Adrenal gland (tissue), 12 donors: ENCODE results near the gene SLC25A24. TPM values are rescaled to one million over a fixed set of nuclear protein-coding genes. Genes with fewer than 3 reads are reported as not detected.
"Not testable (repeated sequence)": the region's sequence is repeated elsewhere in the genome, so short reads cannot be mapped to it uniquely, and the experiment has no call there.

Experiments
- DNase-seq, 7 donors: peaks; one replicate each; pipeline ENCODE4 v3.0.0-alpha.2; 2019 to 2020
- H3K27ac ChIP-seq, 5 donors: fragments of 200-600 bp; sonication (generic) in 4 of 5; 1 replicate in 3 of 5; 2 replicates in 2 of 5; pipeline versions ENCODE4 v1.5.1 to v1.8.0; 2016 to 2020; ENCODE audit warnings: mild to moderate bottlenecking in 1 of 5
- H3K27me3 ChIP-seq: fragments of 200-600 bp; 2 replicates; pipeline ENCODE4 v1.8.0; 2021
- H3K36me3 ChIP-seq, 2 donors: fragments of 200-600 bp; replicated peaks in 1 of 2; 1 replicate in 1 of 2; 2 replicates in 1 of 2; pipeline versions ENCODE4 v1.5.1 to v1.8.0; 2018 to 2022
- H3K4me1 ChIP-seq, 2 donors: fragments of 200-600 bp; replicated peaks in 1 of 2; 1 replicate in 1 of 2; 2 replicates in 1 of 2; pipeline versions ENCODE4 v1.5.1 to v1.8.0; 2018 to 2021
- H3K4me3 ChIP-seq, 4 donors: fragments of 200-600 bp; sonication (generic) in 3 of 4; one replicate each; pipeline ENCODE4 v1.5.1; 2016 to 2018
- H3K9me3 ChIP-seq, 3 donors: fragments of 200-600 bp; sonication (generic) in 1 of 3; replicated peaks in 1 of 3; 1 replicate in 2 of 3; 2 replicates in 1 of 3; pipeline versions ENCODE4 v1.5.1 to v1.8.0; 2016 to 2021
- CTCF ChIP-seq, 6 experiments: fragments of 450-650 bp in 4 of 6; fragments of 200-600 bp in 2 of 6; sonication (generic) in 1 of 6; IDR thresholded peaks; 1 replicate in 5 of 6; 2 replicates in 1 of 6; pipeline versions ENCODE4 v1.5.1 to v1.8.0; 2016 to 2021; ENCODE audit warnings: antibody characterized with exemption in 6 of 6, mild to moderate bottlenecking in 2 of 6, moderate library complexity in 1 of 6
- POLR2A ChIP-seq, 2 donors: fragments of 450-650 bp; IDR thresholded peaks; one replicate each; pipeline ENCODE4 v1.6.1; 2017; ENCODE audit warnings: antibody characterized with exemption in 2 of 2, mild to moderate bottlenecking in 2 of 2, moderate library complexity in 1 of 2
- WGBS, 4 donors: extraction: QIAGEN DNeasy Blood & Tissue Kit in 2 of 4; methylation state at CpG; one replicate each; pipeline versions ENCODE4 v1.1.5 to v1.1.7; 2013 to 2017; 5-methylcytosine and 5-hydroxymethylcytosine counted together
- intact Hi-C, 2 donors: fragments of 100-400 bp; cut with DNase I; formaldehyde crosslinking; loops; one replicate each; pipeline versions ENCODE4 v1.14.1 to v1.15.0; 2022 to 2023
- polyA plus RNA-seq, 3 donors: library from polyadenylated mRNA; stranded (reverse); fragments of 200-250 nt in 2 of 3; fragments of 350-450 nt in 1 of 3; fragmentation: Illumina TruSeq in 1 of 3; extraction: RNeasy Lipid Tissue Mini Kit (QIAGEN cat#74804) in 1 of 3; gene quantifications; one replicate each; pipeline ENCODE4 v1.2.3, GENCODE V29; 2013 to 2014
- total RNA-seq, 9 donors: library from RNA; depleted of rRNA in 4 of 9; stranded (reverse); fragments of >200 nt in 4 of 9; fragments of 120-200 nt in 1 of 9; fragmentation: NEBNext Ultra II Directional in 1 of 9; extraction: Animal tissue kit (Norgen Biotek cat#: 25700) in 1 of 9; gene quantifications; one replicate each; pipeline versions ENCODE4 v1.1.0 to v1.2.4, GENCODE V29; 2013 to 2023
- donor health status: healthy with polysubstance abuse.
- donor health status: Bipolar disorder and iron deficiency.
- donor health status: DM: yes; HTN: yes; CAD: no.
- donor health status: DM: no; HTN: no; CAD: no.
- donor health status: DM: no; HTN: no; CAD: no.
- donor health status: DM: yes; HTN: yes; CAD: no.

SLC25A24 gene
- total and polyA plus RNA-seq, 12 donors, result 3.9 to 38.5 (median 27.2) TPM

- TF ChIP-seq CTCF (IDR thresholded peaks at IDR 0.05) (no peak), POLR2A (IDR thresholded peaks at IDR 0.05) (no peak)
- Histone ChIP-seq H3K4me1 (peaks cover 0 to 4% of the 10 kb centered on the region in 2 donors), H3K36me3 (peaks cover 0 to 28% of the 10 kb centered on the region in 2 donors), H3K4me3 (no peak overlapping the region), H3K27me3 (no peaks in the 10 kb centered on the region), H3K27ac (no peak overlapping the region), H3K9me3 (peaks cover 0 to under 1% (median 0%) of the 10 kb centered on the region in 3 donors)
- intact Hi-C loops, result no loop called here
- WGBS, 4 donors, result 63 to 77% (median 65%) methylated on average over 1 of the region's 1 CpG
- no peak for DNase-seq
Observed at GRCh38 chr1:108140177-108140576, 60.0 kb downstream of the SLC25A24 start.

GRCh38 chr1:108139555-108139954, 60.6 kb downstream of the SLC25A24 start:
- H3K4me3 ChIP-seq, H3K4me1 ChIP-seq, H3K27ac ChIP-seq, H3K27me3 ChIP-seq, DNase-seq, H3K9me3 ChIP-seq, intact Hi-C loops: not testable (repeated sequence)
- WGBS, 4 donors, result 96 to 98% (median 97%) methylated on average over 8 of the region's 8 CpGs
- H3K36me3 ChIP-seq, result peaks cover 0 to 28% of the 10 kb centered on the region in 2 donors

- intact Hi-C loops, result not testable (repeated sequence)
Observed at GRCh38 chr1:108133148-108133547, 67.0 kb downstream of the SLC25A24 start.

GRCh38 chr1:108132367-108132766, 67.8 kb downstream of the SLC25A24 start:
- peaks cover 0 to 15% of the 10 kb centered on the region in 2 donors for H3K36me3 ChIP-seq
- DNase-seq, H3K4me1 ChIP-seq, intact Hi-C loops, H3K27me3 ChIP-seq, H3K9me3 ChIP-seq, H3K27ac ChIP-seq, H3K4me3 ChIP-seq: not testable (repeated sequence)
- 77 to 100% (median 97%) methylated on average over 2 of the region's 2 CpGs for WGBS, 4 donors

More at GRCh38 chr1:108133148-108133547, 67.0 kb downstream of the SLC25A24 start:
- H3K27me3 ChIP-seq, H3K4me1 ChIP-seq, H3K9me3 ChIP-seq, DNase-seq, H3K4me3 ChIP-seq, H3K27ac ChIP-seq: not testable (repeated sequence)
- H3K36me3 ChIP-seq, result peaks cover 0 to 20% of the 10 kb centered on the region in 2 donors
- WGBS, 4 donors, result 95 to 100% (median 99%) methylated on average over 2 of the region's 2 CpGs

GRCh38 chr1:108131281-108131680, 68.9 kb downstream of the SLC25A24 start:
- H3K4me1 ChIP-seq, H3K27me3 ChIP-seq, H3K36me3 ChIP-seq, DNase-seq, H3K9me3 ChIP-seq, intact Hi-C loops, H3K27ac ChIP-seq, H3K4me3 ChIP-seq: not testable (repeated sequence)
- WGBS, 4 donors, result 82 to 96% (median 88%) methylated on average over 1 of the region's 1 CpG

- Histone ChIP-seq H3K27me3 (no peaks in the 10 kb centered on the region), H3K4me3 (no peak overlapping the region), H3K9me3 (peaks cover 0 to 5% (median 0%) of the 10 kb centered on the region in 3 donors), H3K4me1 (no peaks in the 10 kb centered on the region), H3K36me3 (peaks cover 0 to 4% of the 10 kb centered on the region in 2 donors), H3K27ac (no peak overlapping the region)
- DNase-seq, result no peak
- TF ChIP-seq POLR2A (IDR thresholded peaks at IDR 0.05), result no peak
- no peak for TF ChIP-seq CTCF (IDR thresholded peaks at IDR 0.05)
- WGBS, 4 donors, result 43 to 80% (median 73%) methylated on average over 1 to 2 of the region's 2 CpGs
- intact Hi-C loops, result no loop called here
Observed at GRCh38 chr1:108130794-108131193, 69.3 kb downstream of the SLC25A24 start.
